D721Med (cell line): ENCODE results near the gene ITGBL1.

ENCODE experiments used
- DNase-seq: peaks from one replicate; pipeline ENCODE4 v3.0.0; 2011; ENCODE audit warnings: low spot score; ENCODE audit not compliant: insufficient read length
- FAIRE-seq: peaks from 2 replicates; lab custom pipeline; 2011; peaks lifted over from hg19 to GRCh38; lab: Jason Lieb, UNC
- TF ChIP-seq, protein P1 (sequence below): IDR thresholded peaks from 2 replicates; pipeline ENCODE4 v1.5.1; 2012; ENCODE audit warnings: mild to moderate bottlenecking, control low read depth; ENCODE audit not compliant: insufficient read depth; ENCODE audit errors: missing control alignments

ITGBL1 gene

DNA sequence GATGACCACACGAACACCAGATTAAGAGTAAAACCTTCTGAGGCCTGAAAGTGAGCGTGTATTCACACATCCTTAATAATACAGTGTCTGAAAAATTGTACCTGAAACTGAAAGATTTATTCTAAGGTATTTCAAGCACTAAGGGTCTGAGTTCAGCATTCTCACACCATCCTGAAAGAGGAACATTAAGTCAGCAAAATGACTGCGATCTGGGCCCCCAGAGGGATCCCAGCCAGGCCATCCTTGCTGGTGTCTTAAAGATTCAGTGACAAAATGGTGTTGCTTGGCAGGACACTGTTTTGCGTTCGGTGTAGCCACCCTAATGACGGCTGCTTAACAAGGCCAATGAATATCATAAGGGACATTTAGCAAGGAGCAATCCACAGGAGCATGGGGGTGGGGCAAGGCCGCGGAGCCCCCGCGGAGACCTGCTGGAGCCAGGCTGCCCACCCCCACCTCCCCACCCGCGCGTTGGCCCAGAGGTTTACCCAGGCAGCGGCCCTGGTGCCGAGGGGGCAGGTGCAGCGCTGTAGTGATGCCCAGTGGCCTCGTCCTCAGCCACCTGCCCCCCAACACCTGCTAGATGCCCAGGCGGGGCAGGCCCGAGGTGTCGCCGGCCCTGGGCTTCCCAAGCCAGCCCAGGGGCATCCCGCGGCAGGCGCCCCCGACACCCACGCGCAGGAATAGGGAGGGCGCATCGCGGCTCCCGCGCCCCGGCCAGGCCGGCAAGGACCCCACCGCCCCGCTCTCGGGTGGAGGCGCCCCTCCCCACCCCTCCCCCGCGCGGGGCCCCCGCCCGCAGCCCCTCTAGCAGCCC lies 36.9 kb upstream of the ITGBL1 start:
- FAIRE-seq, result no peak

DNA sequence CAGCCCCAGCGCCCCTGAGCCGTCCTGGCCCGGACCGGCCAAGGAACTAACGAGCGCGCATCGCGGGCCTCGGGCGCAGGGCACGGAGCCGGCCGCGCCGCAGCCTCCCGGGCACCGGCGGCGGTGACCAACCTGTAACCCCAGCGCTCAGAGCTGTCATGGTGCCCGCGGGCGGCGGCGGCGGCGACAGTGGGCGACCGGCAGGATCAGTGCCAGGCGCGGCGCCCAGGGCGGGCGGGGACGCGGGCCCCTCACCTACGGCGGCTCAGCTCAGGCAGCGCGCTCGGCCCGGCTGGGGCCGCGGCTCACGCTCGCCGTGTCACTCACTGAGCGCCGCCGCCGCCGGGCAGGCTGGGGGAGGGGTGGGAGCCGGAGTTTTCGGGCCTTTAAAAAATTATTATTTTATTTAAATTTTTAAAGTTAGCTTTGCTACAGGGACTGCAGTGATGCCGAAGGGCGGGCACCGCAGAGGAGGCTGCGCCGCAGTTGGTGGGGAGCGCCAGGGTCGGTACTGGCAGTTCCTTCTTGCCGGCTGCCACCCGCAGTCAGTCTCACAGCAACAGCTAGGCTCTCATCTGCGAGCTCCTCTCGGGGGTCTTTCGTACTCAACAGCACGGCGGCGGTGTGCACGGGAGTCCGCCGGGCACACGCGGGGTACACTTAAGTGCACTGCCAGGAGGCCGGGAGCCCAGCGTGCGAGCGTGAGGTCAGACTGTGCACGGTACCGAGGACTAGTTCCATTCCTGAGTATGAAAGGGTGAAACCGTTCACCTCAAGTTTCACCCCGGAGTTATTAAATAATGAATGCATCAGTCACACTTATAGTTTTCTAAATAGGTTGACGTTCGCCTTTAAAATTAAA lies 36.1 kb upstream of the ITGBL1 start, which contains the start of gene NALCN:
Gene NALCN (minus strand): TSS at position 328 of the 862 bp plus-strand sequence. CDS start 17,382 bp downstream, outside the sequence.
- DNase-seq (no peak), FAIRE-seq (no peak)
- TF ChIP-seq, protein P1, sequence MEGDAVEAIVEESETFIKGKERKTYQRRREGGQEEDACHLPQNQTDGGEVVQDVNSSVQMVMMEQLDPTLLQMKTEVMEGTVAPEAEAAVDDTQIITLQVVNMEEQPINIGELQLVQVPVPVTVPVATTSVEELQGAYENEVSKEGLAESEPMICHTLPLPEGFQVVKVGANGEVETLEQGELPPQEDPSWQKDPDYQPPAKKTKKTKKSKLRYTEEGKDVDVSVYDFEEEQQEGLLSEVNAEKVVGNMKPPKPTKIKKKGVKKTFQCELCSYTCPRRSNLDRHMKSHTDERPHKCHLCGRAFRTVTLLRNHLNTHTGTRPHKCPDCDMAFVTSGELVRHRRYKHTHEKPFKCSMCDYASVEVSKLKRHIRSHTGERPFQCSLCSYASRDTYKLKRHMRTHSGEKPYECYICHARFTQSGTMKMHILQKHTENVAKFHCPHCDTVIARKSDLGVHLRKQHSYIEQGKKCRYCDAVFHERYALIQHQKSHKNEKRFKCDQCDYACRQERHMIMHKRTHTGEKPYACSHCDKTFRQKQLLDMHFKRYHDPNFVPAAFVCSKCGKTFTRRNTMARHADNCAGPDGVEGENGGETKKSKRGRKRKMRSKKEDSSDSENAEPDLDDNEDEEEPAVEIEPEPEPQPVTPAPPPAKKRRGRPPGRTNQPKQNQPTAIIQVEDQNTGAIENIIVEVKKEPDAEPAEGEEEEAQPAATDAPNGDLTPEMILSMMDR, result no peak

More for the DNA sequence above, 36.9 kb upstream of the ITGBL1 start:
- no peak for DNase-seq
- TF ChIP-seq, protein P1, result no peak

DNA sequence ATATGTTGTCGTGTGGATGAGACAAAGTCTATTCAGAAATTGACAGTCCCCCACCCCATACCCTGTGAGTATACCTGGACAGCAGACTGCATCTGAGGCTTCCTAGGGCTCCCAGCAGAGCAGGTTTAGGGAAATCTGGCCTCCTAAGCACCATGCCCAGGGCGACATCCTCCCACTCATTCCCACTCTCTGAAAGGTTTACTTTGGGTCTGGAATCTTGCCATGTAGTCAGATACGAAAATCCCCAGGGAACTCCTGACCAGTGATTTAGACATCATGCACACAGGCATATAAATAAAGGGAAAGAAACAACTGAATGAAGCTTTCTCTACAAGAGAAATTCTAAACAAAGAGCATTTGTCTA lies 35.5 kb upstream of the ITGBL1 start:
- no peak for DNase-seq
- FAIRE-seq, result no peak
- TF ChIP-seq, protein P1, result no peak

- no peak for FAIRE-seq
- no peak for DNase-seq
- TF ChIP-seq, protein P1, result no peak
Measured at GRCh38 chr13:101417501-101417900, 35.0 kb upstream of the ITGBL1 start.

DNA sequence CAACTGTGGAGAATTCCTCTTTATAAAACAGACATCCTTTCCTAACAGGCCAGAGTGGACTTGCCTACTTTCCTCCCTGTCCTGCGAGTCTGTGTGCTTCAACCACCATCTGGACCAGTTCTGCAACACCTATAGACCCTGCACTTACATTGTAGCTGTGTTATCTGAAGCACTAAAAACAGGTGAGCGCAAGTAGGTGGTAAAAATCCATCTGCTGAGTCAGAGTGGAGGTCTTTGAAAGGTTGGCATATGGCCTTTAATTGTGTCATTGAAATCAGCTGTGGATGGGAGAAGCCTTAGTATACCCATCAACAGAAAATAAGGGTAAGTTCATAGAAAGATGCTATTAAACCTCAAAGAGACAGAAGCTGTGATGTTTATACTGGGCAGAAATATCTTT lies 28.6 kb upstream of the ITGBL1 start:
- FAIRE-seq, result no peak
- no peak for DNase-seq
- TF ChIP-seq, protein P1, result no peak

- TF ChIP-seq, protein P1, result no peak
- DNase-seq, result no peak
- no peak for FAIRE-seq
Measured at GRCh38 chr13:101424381-101425155, 27.9 kb upstream of the ITGBL1 start.
